SK-N-SH (cell line): ENCODE measurements around the gene HSPBP1. TPM values are rescaled to one million over a fixed set of nuclear protein-coding genes. Genes with fewer than 3 reads are reported as not detected.

Experiments
- CTCF ChIA-PET: fragments of 300-600, 350-600 bp; formaldehyde crosslinking; extraction: SDS; loops from one replicate; lab custom pipeline; 2021; lab: Yijun Ruan, JAX
- POLR2A ChIA-PET: fragments of 350-600 bp; sonication (Branson Sonifier 250); formaldehyde crosslinking; extraction: SDS; loops from one replicate; lab custom pipeline; 2020; ENCODE audit warnings: antibody characterized with exemption, inconsistent platforms; lab: Yijun Ruan, JAX
- DNase-seq: peaks from one replicate; pipeline ENCODE4 v3.0.0; 2012
- H2AFZ ChIP-seq: fragments of 200-600 bp; sonication (generic); 2 replicates; pipeline ENCODE4 v1.8.1; 2016; ENCODE audit warnings: antibody characterized with exemption, mild to moderate bottlenecking, low read depth
- H3F3A ChIP-seq: fragments of 200-600 bp; sonication (generic); replicated peaks from 2 replicates; pipeline ENCODE3; 2016; ENCODE audit warnings: antibody characterized with exemption, mild to moderate bottlenecking; ENCODE audit not compliant: insufficient read depth
- H3K27ac ChIP-seq, 2 experiments: fragments of 200-500 bp in 1 of 2; fragments of 200-600 bp in 1 of 2; sonication (Bioruptor generic) in 1 of 2; sonication (generic), shearing (Covaris generic) in 1 of 2; 2 replicates each; pipeline versions ENCODE4 v1.5.1 to v1.6.1; 2014 to 2016; ENCODE audit warnings: low read depth in 2 of 2, inconsistent platforms in 1 of 2, low read length in 1 of 2, mild to moderate bottlenecking in 1 of 2, mixed read lengths in 1 of 2
- H3K27me3 ChIP-seq: fragments of 200-600 bp; sonication (generic), shearing (Covaris generic); 2 replicates; pipeline ENCODE4 v1.6.1; 2016; ENCODE audit warnings: mixed run types; ENCODE audit not compliant: insufficient read depth
- H3K36me3 ChIP-seq, 2 experiments: fragments of 200-500 bp in 1 of 2; fragments of 200-600 bp in 1 of 2; sonication (Bioruptor generic) in 1 of 2; sonication (generic) in 1 of 2; replicated peaks in 1 of 2; 2 replicates each; pipeline versions ENCODE3 to v1.5.1; 2014 to 2016; ENCODE audit warnings: low read length in 1 of 2, mild to moderate bottlenecking in 1 of 2; ENCODE audit not compliant: insufficient read depth in 2 of 2, control insufficient read depth in 1 of 2
- H3K4me1 ChIP-seq, 2 experiments: fragments of 200-500 bp in 1 of 2; fragments of 200-600 bp in 1 of 2; sonication (Bioruptor generic) in 1 of 2; sonication (generic), shearing (Covaris generic) in 1 of 2; 2 replicates each; pipeline versions ENCODE4 v1.5.1 to v1.6.1; 2014 to 2016; ENCODE audit warnings: low read depth in 1 of 2, low read length in 1 of 2, mixed run types in 1 of 2; ENCODE audit not compliant: insufficient read depth in 2 of 2, control insufficient read depth in 1 of 2
- H3K4me2 ChIP-seq: fragments of 200-600 bp; sonication (generic), shearing (Covaris generic); 2 replicates; pipeline ENCODE4 v1.6.1; 2017; ENCODE audit warnings: mixed run types
- H3K4me3 ChIP-seq, 2 experiments: fragments of 200-500 bp in 1 of 2; fragments of 200-600 bp in 1 of 2; sonication (Bioruptor generic) in 1 of 2; sonication (generic), shearing (Covaris generic) in 1 of 2; 2 replicates each; pipeline versions ENCODE4 v1.5.1 to v1.8.1; 2014 to 2016; ENCODE audit warnings: low read depth in 2 of 2, inconsistent platforms in 1 of 2, low read length in 1 of 2, mild to moderate bottlenecking in 1 of 2, mixed read lengths in 1 of 2, moderate library complexity in 1 of 2
- H3K79me2 ChIP-seq: fragments of 200-600 bp; sonication (generic); 2 replicates; pipeline ENCODE4 v1.8.1; 2017; ENCODE audit warnings: mild to moderate bottlenecking; ENCODE audit not compliant: insufficient read depth
- H3K9ac ChIP-seq: fragments of 200-600 bp; sonication (generic); 2 replicates; pipeline ENCODE4 v1.6.1; 2017; ENCODE audit warnings: mixed run types
- H3K9me2 ChIP-seq: fragments of 200-600 bp; sonication (generic); 2 replicates; pipeline ENCODE4 v1.6.1; 2017; ENCODE audit warnings: mixed run types
- H3K9me3 ChIP-seq: fragments of 200-600 bp; sonication (generic); 2 replicates; pipeline ENCODE4 v1.6.1; 2017; ENCODE audit warnings: mixed run types, mild to moderate bottlenecking, moderate library complexity
- H4K20me1 ChIP-seq: fragments of 200-600 bp; sonication (generic); 2 replicates; pipeline ENCODE4 v1.6.1; 2017; ENCODE audit warnings: mild to moderate bottlenecking, mixed run types; ENCODE audit not compliant: insufficient read depth
- CHD2 ChIP-seq: fragments of 150-350 bp; IDR thresholded peaks from 2 replicates; pipeline ENCODE4 v1.6.1; 2018; ENCODE audit warnings: low read length; ENCODE audit not compliant: partially characterized antibody
- GATA2 ChIP-seq: sonication (generic); formaldehyde crosslinking; IDR thresholded peaks from 2 replicates; pipeline ENCODE4 v1.5.0; 2020; ENCODE audit warnings: mild to moderate bottlenecking, missing genetic modification reagents
- MEF2A ChIP-seq: IDR thresholded peaks from 2 replicates; pipeline ENCODE4 v1.4.0; 2012; ENCODE audit warnings: low read depth, borderline replicate concordance
- MXI1 ChIP-seq: IDR thresholded peaks from 2 replicates; pipeline ENCODE4 v1.6.1; 2012; ENCODE audit warnings: mild to moderate bottlenecking, low read depth, low read length, improper control_type of control experiment
- NFIC ChIP-seq: IDR thresholded peaks from 2 replicates; pipeline ENCODE4 v1.4.0; 2012; ENCODE audit warnings: borderline replicate concordance
- RAD21 ChIP-seq: IDR thresholded peaks from 2 replicates; pipeline ENCODE4 v1.6.1; 2012; ENCODE audit warnings: mild to moderate bottlenecking, low read length
- RFX5 ChIP-seq: IDR thresholded peaks from 2 replicates; pipeline ENCODE4 v1.6.1; 2012; ENCODE audit warnings: mild to moderate bottlenecking, improper control_type of control experiment, low read length
- RXRA ChIP-seq: IDR thresholded peaks from 2 replicates; pipeline ENCODE4 v1.4.0; 2012; ENCODE audit warnings: low read depth, mild to moderate bottlenecking, borderline replicate concordance
- SMC3 ChIP-seq: IDR thresholded peaks from 2 replicates; pipeline ENCODE4 v1.6.1; 2012; ENCODE audit warnings: low read depth, low read length, improper control_type of control experiment
- TAF1 ChIP-seq: IDR thresholded peaks from 2 replicates; pipeline ENCODE4 v1.6.1; 2012; ENCODE audit warnings: low read depth, mild to moderate bottlenecking, low read length, moderate library complexity, borderline replicate concordance
- YY1 ChIP-seq: IDR thresholded peaks from 2 replicates; pipeline ENCODE4 v1.4.0; 2012; ENCODE audit warnings: low read depth, mild to moderate bottlenecking
- WGBS: methylation state at CpG from one replicate; pipeline ENCODE4 v1.1.6; 2017; ENCODE audit warnings: low lambda C conversion rate; 5-methylcytosine and 5-hydroxymethylcytosine counted together
- polyA plus RNA-seq, 3 experiments: library from polyadenylated mRNA; depleted of rRNA; stranded (reverse); fragments of >200 nt; gene quantifications; 2 replicates each; pipeline ENCODE4 v1.2.3, GENCODE V29; 2012
- TF ChIP-seq, protein P1 (sequence below): IDR thresholded peaks from 2 replicates; pipeline ENCODE4 v1.4.0; 2012; ENCODE audit warnings: low read depth, borderline replicate concordance
- TF ChIP-seq, protein P2 (sequence below): fragments of 150-350 bp; IDR thresholded peaks from 2 replicates; pipeline ENCODE4 v1.6.1; 2017; ENCODE audit warnings: antibody characterized with exemption, low read length, low read depth, borderline replicate concordance

HSPBP1 gene
- polyA plus RNA-seq, 1 of the 3 experiments (the other 2 are of a cell fraction), result 55.4 TPM

DNA sequence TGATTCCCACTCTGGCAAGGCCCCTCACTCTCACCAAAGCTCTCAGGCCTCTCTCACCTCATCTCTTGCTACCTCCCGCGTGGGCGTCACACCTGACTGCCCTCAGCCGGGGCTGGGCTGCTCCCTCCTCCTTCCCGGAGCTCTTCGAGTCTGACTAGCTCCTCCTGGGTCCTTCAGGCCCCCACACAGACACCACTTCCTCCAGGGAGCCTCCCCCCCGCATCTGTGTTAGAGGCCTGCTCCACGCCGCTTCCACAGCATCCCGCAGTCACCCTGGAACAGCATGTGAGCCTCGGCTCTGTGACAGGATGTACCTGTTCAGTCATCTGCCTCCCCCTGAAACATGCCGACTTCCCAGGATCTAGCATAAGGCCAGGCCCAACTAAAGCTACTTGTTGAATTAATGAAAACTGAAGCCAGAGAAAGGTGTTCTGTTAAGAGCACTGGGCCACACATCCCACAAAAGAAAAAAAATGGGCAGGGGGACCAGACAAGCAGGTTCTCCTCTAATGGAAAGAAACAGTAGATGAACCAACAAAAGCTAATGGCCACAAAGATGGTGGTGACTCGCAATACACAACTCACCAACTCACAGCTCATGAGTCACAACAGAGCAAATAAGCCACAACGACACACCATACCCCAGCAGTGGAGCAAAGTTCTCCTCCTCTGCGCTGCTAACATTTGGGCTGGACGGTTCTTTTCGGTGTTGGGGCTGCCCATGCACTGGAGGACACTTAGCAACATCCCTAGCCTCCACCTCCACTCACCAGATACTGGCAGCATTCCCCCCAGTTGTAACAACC, 24.1 kb downstream of the HSPBP1 start:
- peaks cover 0 to 4% of the 10 kb centered on the region in 2 experiments for H3K36me3 ChIP-seq
- H3K27me3 ChIP-seq, result no peaks in the 10 kb centered on the region
- no peaks in the 10 kb centered on the region for H3K9me2 ChIP-seq
- H4K20me1 ChIP-seq, result peaks cover 74% of the 10 kb centered on the region
- TF ChIP-seq, protein P1, sequence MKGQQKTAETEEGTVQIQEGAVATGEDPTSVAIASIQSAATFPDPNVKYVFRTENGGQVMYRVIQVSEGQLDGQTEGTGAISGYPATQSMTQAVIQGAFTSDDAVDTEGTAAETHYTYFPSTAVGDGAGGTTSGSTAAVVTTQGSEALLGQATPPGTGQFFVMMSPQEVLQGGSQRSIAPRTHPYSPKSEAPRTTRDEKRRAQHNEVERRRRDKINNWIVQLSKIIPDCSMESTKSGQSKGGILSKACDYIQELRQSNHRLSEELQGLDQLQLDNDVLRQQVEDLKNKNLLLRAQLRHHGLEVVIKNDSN, result no peak
- TF ChIP-seq RXRA (no peak), MXI1 (no peak), TAF1 (no peak), YY1 (no peak), SMC3 (no peak), MEF2A (no peak), GATA2 (no peak), RFX5 (no peak)
- H3K4me2 ChIP-seq, result peak overlapping the region; percentile 96
- no peak overlapping the region for H3K27ac ChIP-seq
- H3K4me1 ChIP-seq, result peaks cover 17 to 26% of the 10 kb centered on the region in 2 experiments; a peak in 3 of 4 replicates
- no peak overlapping the region for H2AFZ ChIP-seq
- peaks cover 2% of the 10 kb centered on the region for H3F3A ChIP-seq
- DNase-seq, result no peak
- H3K9me3 ChIP-seq, result no peaks in the 10 kb centered on the region
- no peak overlapping the region for H3K9ac ChIP-seq
- peaks cover 79% of the 10 kb centered on the region for H3K79me2 ChIP-seq
- ChIA-PET CTCF (interaction anchor here (0.8 to 2.3 kb wide), 8 partner anchors 12 to 162 kb away, joined by 3 to 6 read pairs (median 4); no protein-coding TSS in a partner anchor), POLR2A (interaction anchor here (1.0 to 1.6 kb wide), 3 partner anchors 8 to 90 kb away, joined by 3 to 5 read pairs (median 4); partner anchors contain the start of gene KMT5C)
- peak overlapping the region in 1 of 2 experiments; percentile 94; a peak in 1 of 4 replicates for H3K4me3 ChIP-seq
- 79% methylated on average over 17 of the region's 17 CpGs for WGBS

- no peaks in the 10 kb centered on the region for H3K9me2 ChIP-seq
These were observed 25.3 kb downstream of the HSPBP1 start for GRCh38 chr19:55254625-55254977.

More at GRCh38 chr19:55254625-55254977, 25.3 kb downstream of the HSPBP1 start:
- peaks cover 86% of the 10 kb centered on the region for H4K20me1 ChIP-seq
- peaks cover 91% of the 10 kb centered on the region for H3K79me2 ChIP-seq
- TF ChIP-seq, protein P2, sequence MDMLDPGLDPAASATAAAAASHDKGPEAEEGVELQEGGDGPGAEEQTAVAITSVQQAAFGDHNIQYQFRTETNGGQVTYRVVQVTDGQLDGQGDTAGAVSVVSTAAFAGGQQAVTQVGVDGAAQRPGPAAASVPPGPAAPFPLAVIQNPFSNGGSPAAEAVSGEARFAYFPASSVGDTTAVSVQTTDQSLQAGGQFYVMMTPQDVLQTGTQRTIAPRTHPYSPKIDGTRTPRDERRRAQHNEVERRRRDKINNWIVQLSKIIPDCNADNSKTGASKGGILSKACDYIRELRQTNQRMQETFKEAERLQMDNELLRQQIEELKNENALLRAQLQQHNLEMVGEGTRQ, result no peak
- TF ChIP-seq CHD2, result no peak
- TF ChIP-seq RAD21, result no peak
- TF ChIP-seq NFIC, result no peak
- TF ChIP-seq SMC3, result no peak
- no peak for TF ChIP-seq MXI1
- TF ChIP-seq, all 33 proteins: peak for 0
- no peaks in the 10 kb centered on the region for H3K9me3 ChIP-seq
- no peak overlapping the region for H3K9ac ChIP-seq
- POLR2A ChIA-PET, result interaction anchor here (1.0 to 1.4 kb wide), 3 partner anchors 47 to 89 kb away, joined by 3 to 4 read pairs (median 3); partner anchors contain the start of gene KMT5C
- no peaks in the 10 kb centered on the region for H3F3A ChIP-seq
- peaks cover 13 to 22% of the 10 kb centered on the region in 2 experiments; a peak in 3 of 4 replicates for H3K4me1 ChIP-seq
- no peak overlapping the region for H3K27ac ChIP-seq
- H3K4me2 ChIP-seq, result 0 out of 2 replicates have a peak overlapping the region, but pooled peaks have one; percentile 96
- CTCF ChIA-PET, result interaction anchor here (0.9 to 2.3 kb wide), 6 partner anchors 10 to 163 kb away, joined by 3 to 6 read pairs (median 4); partner anchors contain the start of gene TMEM86B
- peaks cover 0 to 4% of the 10 kb centered on the region in 2 experiments for H3K36me3 ChIP-seq
- H2AFZ ChIP-seq, result no peak overlapping the region
- no peaks in the 10 kb centered on the region for H3K27me3 ChIP-seq
- no peak for DNase-seq
- WGBS, result 93% methylated on average over 3 of the region's 6 CpGs
- no peak overlapping the region for H3K4me3 ChIP-seq
